ENCODE data around the gene SEMA3C. TPM values are rescaled to one million over a fixed set of nuclear protein-coding genes. Genes with fewer than 3 reads are reported as not detected.
A peak's percentile ranks its signal among the peaks of the same experiment; 100 is the strongest.

Gene SEMA3C
- total RNA-seq, 6 experiments from 2014 or later, result 52.4 to 74.6 (median 61.4) TPM

DNA sequence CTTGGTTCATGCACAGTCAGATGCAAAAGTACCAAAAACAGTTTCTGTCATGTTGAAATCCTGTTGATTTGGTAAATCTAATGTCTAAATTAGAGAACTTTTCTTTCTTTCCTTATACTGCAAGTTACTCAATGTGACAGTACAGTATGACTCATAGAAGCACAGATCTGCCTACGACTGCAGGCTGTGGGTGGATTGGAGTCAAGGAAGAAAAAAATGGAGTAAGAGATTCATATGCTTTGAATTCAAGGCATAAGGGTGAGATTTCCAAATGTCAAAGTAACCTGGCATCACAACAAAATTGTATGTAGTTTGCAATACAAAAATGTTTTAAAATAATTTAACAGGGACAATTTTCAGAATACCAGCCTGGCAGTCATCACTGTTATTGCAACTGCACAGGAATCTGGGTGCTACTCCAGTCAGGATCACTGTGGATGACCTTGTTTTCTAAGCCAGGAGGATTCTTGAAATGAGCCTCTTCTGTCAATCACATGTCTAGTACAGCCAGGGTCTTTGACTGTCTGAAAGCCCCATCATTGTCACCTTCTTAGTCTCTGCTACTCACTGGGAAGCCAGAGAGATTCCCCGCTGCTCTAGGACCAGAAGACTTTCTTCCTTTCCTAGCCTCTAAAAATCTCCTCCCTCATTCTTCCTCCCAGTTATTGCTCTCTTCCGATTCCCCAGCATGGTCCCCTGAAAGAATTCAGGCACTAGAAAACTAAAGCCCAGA lies 196.8 kb downstream of the SEMA3C start:
- TF ChIP-seq, protein P1, sequence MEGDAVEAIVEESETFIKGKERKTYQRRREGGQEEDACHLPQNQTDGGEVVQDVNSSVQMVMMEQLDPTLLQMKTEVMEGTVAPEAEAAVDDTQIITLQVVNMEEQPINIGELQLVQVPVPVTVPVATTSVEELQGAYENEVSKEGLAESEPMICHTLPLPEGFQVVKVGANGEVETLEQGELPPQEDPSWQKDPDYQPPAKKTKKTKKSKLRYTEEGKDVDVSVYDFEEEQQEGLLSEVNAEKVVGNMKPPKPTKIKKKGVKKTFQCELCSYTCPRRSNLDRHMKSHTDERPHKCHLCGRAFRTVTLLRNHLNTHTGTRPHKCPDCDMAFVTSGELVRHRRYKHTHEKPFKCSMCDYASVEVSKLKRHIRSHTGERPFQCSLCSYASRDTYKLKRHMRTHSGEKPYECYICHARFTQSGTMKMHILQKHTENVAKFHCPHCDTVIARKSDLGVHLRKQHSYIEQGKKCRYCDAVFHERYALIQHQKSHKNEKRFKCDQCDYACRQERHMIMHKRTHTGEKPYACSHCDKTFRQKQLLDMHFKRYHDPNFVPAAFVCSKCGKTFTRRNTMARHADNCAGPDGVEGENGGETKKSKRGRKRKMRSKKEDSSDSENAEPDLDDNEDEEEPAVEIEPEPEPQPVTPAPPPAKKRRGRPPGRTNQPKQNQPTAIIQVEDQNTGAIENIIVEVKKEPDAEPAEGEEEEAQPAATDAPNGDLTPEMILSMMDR (IDR thresholded peaks at IDR 0.05), result no peak
- peak overlapping the region; percentile 77 for H3K4me3 Mint-ChIP-seq
- H3K27ac Mint-ChIP-seq, result peak overlapping the region; percentile 95
- peak; percentile 77 for DNase-seq
- no peaks in the 10 kb centered on the region for H3K27me3 Mint-ChIP-seq (ENCODE audit: insufficient read depth)
- no peaks in the 10 kb centered on the region; the same call in 1 of the 2 replicates for H3K36me3 Mint-ChIP-seq (ENCODE audit: low read depth)
- peaks cover 70% of the 10 kb centered on the region for H3K4me1 Mint-ChIP-seq (ENCODE audit: low read depth)
- H3K9me3 Mint-ChIP-seq, result no peaks in the 10 kb centered on the region

DNA sequence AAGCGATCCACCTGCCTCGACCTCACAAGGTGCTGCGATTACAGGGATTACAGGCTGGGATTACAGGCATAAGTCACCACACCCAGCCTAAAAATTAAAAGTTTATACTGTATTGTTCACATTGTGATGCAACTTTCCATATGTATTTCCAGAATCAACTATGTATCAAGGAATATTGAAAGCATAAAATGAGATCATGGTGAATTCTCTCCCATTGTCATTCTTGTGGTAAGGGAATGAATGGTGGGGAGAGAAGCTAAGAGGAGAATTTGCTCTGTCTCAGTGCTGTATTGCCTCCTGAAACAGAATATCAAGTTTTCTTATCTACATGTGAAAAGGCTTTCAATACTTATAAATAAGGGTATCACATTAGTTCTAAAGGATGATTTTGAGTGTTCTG lies 198.7 kb downstream of the SEMA3C start:
- H3K4me3 Mint-ChIP-seq, result no peak overlapping the region
- H3K9me3 Mint-ChIP-seq, result no peaks in the 10 kb centered on the region
- H3K27ac Mint-ChIP-seq, result no peak overlapping the region
- TF ChIP-seq, protein P1 (IDR thresholded peaks at IDR 0.05), result no peak
- no peaks in the 10 kb centered on the region; the same call in 1 of the 2 replicates for H3K36me3 Mint-ChIP-seq (ENCODE audit: low read depth)
- DNase-seq, result no peak
- no peaks in the 10 kb centered on the region for H3K27me3 Mint-ChIP-seq (ENCODE audit: insufficient read depth)
- H3K4me1 Mint-ChIP-seq (ENCODE audit: low read depth), result peaks cover 60% of the 10 kb centered on the region

DNA sequence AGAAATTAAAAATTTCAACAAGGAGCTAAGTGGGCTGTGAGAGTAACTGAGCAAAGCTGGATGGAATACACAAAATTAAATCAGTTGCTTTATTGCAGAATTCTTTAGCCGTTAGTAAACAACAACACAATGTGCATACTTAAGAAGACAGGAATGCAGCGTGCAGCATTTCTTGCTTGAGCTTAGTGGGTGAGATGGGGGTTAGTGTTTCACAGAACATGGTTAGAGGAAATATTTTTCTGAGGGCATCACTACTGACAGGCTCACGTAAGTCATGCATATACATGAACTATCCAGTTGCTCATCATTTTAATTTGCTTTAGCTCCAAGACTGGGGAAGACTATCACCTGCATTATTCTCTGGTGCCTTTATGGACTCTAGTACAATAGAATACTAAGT lies 199.6 kb downstream of the SEMA3C start:
- H3K9me3 Mint-ChIP-seq, result no peaks in the 10 kb centered on the region
- peak; percentile 88 for DNase-seq
- no peaks in the 10 kb centered on the region; the same call in 1 of the 2 replicates for H3K36me3 Mint-ChIP-seq (ENCODE audit: low read depth)
- H3K4me1 Mint-ChIP-seq (ENCODE audit: low read depth), result peaks cover 51% of the 10 kb centered on the region
- H3K27me3 Mint-ChIP-seq (ENCODE audit: insufficient read depth), result no peaks in the 10 kb centered on the region
- TF ChIP-seq, protein P1 (IDR thresholded peaks at IDR 0.05), result no peak
- peak overlapping the region; percentile 59; the same call in 1 of the 2 replicates for H3K27ac Mint-ChIP-seq
- H3K4me3 Mint-ChIP-seq, result peak overlapping the region; percentile 22; the same call in 1 of the 2 replicates

DNA sequence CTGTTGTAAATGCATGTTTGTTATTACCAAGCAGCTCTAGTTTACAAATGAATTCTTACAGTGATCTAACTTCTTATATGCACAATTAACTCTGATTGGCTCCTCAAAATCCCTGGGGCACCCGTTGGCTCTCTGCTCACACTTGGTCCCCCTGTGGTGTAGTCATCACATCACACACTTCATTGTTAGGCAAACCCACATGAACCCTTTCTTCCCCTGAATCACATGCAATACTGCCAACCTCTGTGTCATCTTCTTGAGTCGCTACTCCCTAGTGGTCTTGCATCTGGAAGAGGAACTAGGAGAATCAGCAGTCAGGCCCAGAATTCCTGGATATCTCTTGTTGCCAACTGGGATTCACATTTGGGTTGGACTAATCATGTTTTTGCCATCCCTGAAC lies 207.3 kb downstream of the SEMA3C start:
- TF ChIP-seq, protein P1 (IDR thresholded peaks at IDR 0.05), result no peak
- DNase-seq, result no peak
- H3K27me3 Mint-ChIP-seq (ENCODE audit: insufficient read depth), result no peaks in the 10 kb centered on the region
- no peak overlapping the region for H3K27ac Mint-ChIP-seq
- no peak overlapping the region for H3K4me3 Mint-ChIP-seq
- H3K9me3 Mint-ChIP-seq, result 0 out of 2 replicates have a peak, but pooled peaks cover 4% of the 10 kb centered on the region
- H3K36me3 Mint-ChIP-seq (ENCODE audit: low read depth), result peaks cover 5% of the 10 kb centered on the region; the same call in 1 of the 2 replicates
- peaks cover 20% of the 10 kb centered on the region for H3K4me1 Mint-ChIP-seq (ENCODE audit: low read depth)

DNA sequence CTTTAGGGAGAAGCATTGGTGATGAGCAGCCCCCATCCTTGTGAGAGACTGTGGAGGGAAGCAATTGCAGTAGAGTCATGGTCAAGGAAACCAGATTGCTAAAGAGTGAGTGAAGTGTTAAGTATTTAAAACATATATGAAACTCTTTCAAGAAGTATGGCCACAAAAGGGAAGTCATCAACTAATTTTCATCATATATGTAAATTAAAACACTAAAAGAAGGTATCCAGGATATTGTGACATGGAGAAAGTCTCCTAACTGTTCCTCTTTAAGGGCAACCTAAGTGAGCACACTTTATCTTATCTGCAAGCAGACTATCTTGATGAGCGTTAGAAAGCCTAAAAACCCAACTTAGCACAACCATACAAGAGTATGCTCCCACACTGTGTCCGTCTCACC lies 210.7 kb downstream of the SEMA3C start:
- no peak overlapping the region for H3K4me3 Mint-ChIP-seq

More for the DNA sequence above, 210.7 kb downstream of the SEMA3C start:
- peaks cover 39% of the 10 kb centered on the region for H3K4me1 Mint-ChIP-seq (ENCODE audit: low read depth)
- DNase-seq, result no peak
- H3K27me3 Mint-ChIP-seq (ENCODE audit: insufficient read depth), result no peaks in the 10 kb centered on the region; the same call in 1 of the 2 replicates
- H3K36me3 Mint-ChIP-seq (ENCODE audit: low read depth), result peaks cover 5% of the 10 kb centered on the region; the same call in 1 of the 2 replicates
- no peak overlapping the region for H3K27ac Mint-ChIP-seq
- TF ChIP-seq, protein P1 (IDR thresholded peaks at IDR 0.05), result no peak
- 0 out of 2 replicates have a peak, but pooled peaks cover 4% of the 10 kb centered on the region for H3K9me3 Mint-ChIP-seq

Measured in HFFc6 (cell line).